NCI-H2227 treated with DMSO at 0.1 percent for 48 hours (cell line): ENCODE measurements around the gene PIM3.
A peak's percentile ranks its signal among the peaks of the same experiment; 100 is the strongest.

Source experiments
- DNase-seq: peaks from one replicate; lab custom pipeline; 2025; lab: John Stamatoyannopoulos, UW

PIM3 gene

GRCh38 chr22:49956418-49956770 is 4.2 kb upstream of the PIM3 start:
- no peak for DNase-seq

- no peak for DNase-seq
Measured at GRCh38 chr22:49956914-49957825, 3.4 kb upstream of the PIM3 start.

GRCh38 chr22:49957826-49958365 is 2.7 kb upstream of the PIM3 start:
- no peak for DNase-seq

GRCh38 chr22:49958366-49958921 is 2.1 kb upstream of the PIM3 start:
- no peak for DNase-seq

GRCh38 chr22:49958931-49959781 is 1.4 kb upstream of the PIM3 start:
- no peak for DNase-seq

- DNase-seq: no peak
Measured at GRCh38 chr22:49959782-49960158, 802 bp upstream of the PIM3 start.

- DNase-seq: no peak
Measured at GRCh38 chr22:49961005-49961600, 531 bp downstream of the PIM3 start.

GRCh38 chr22:49961601-49962011 is 1.0 kb downstream of the PIM3 start:
- DNase-seq: no peak

- DNase-seq: peak; percentile 19
Measured at GRCh38 chr22:49962012-49962750, 1.6 kb downstream of the PIM3 start.

- no peak for DNase-seq
Measured at GRCh38 chr22:49962751-49963646, 2.4 kb downstream of the PIM3 start.

- DNase-seq: no peak
Measured at GRCh38 chr22:49963647-49964026, 3.1 kb downstream of the PIM3 start.

- DNase-seq: no peak
Measured at GRCh38 chr22:49964136-49965090, 3.8 kb downstream of the PIM3 start.

- DNase-seq: no peak
Measured at GRCh38 chr22:49965091-49966040, 4.8 kb downstream of the PIM3 start.

- DNase-seq: no peak
Measured at GRCh38 chr22:49966041-49966773, 5.6 kb downstream of the PIM3 start.

GRCh38 chr22:49966774-49967705 is 6.5 kb downstream of the PIM3 start:
- DNase-seq: no peak

- no peak for DNase-seq
Measured at GRCh38 chr22:49967706-49968208, 7.2 kb downstream of the PIM3 start.
